LHCN-M2 (cell line): ENCODE measurements around the gene HFE. TPM values are rescaled to one million over a fixed set of nuclear protein-coding genes. Genes with fewer than 3 reads are reported as not detected.
"Not testable (repeated sequence)": the region's sequence is repeated elsewhere in the genome, so short reads cannot be mapped to it uniquely, and the experiment has no call there.

Experiments
- DNase-seq: peaks from one replicate; pipeline ENCODE4 v3.0.0-alpha.2; 2012; ENCODE audit warnings: low read depth
- total RNA-seq: library from RNA; depleted of rRNA; stranded (reverse); fragments of >200 nt; gene quantifications from 2 replicates; pipeline ENCODE4 v1.2.3, GENCODE V29; 2014

HFE gene
- total RNA-seq, 1 experiment from 2014 or later: 11.5 TPM

DNA sequence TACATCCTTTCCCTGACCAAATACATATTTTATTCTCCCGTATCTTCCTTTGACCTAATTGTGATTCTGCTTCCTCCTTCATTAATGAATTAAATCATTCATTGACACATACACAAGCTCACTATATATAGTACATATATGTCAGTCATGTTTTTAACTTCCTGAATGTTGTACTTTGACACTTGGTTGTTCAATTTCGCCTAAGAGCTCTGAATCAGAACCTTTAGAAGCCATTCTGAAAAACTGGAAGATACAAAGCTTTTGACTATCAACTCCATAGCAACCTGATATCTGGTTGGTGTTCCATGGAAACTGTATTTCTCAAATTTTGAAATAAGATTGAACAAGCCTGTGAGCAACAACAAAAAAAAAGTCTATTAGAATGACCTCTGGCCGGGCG is 27.3 kb upstream of the HFE start:
- DNase-seq: no peak

DNA sequence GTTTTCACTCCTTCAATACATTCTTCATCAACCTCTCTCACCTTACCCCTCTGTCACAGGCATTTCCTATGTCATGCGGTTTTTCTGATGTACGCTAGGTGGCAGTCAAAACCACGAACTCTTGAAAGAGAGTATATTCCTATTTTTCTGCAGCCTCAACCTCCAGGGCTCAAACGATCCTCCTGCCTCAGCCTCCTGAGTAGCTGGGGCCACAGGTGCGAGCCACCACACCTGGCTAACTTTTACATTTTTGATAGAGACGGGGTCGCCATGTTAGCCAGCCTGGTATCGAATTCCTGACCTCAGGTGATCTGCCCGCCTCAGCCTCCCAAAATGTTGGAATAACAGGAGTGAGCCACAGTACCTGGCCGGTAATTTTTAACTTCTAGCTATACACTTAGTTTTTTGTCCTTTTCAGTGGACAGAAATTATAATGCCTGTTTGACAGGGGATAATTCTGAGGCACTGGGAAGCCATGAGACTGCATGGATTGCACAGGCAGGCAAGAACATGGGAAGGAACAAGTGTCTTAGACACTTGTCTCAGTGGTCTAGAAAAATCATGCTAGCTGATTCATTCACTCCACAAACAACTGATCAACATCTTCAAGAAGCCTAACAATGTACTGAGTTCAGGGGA is 22.5 kb upstream of the HFE start:
- peak; percentile 48 for DNase-seq

DNA sequence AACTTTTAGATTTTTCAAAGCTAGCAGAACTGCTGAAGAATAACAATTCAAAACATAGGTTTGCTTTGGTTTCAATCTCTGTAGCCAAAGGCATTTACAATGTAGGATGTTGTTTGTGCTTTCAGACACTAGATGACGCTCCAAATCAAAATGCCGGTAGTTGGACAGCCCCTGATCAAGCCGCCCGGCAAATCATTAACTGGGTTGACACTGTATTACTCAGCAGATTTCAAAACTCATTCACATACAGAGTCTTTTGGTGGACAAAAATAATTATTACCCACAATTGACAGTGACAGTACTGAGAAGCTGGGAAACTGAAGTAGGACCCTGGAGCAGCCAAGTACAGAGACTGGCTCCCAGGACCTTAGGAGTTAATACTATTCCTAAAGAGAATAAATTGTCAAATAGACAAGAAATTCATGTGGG is 21.3 kb upstream of the HFE start:
- peak; percentile 81 for DNase-seq

DNA sequence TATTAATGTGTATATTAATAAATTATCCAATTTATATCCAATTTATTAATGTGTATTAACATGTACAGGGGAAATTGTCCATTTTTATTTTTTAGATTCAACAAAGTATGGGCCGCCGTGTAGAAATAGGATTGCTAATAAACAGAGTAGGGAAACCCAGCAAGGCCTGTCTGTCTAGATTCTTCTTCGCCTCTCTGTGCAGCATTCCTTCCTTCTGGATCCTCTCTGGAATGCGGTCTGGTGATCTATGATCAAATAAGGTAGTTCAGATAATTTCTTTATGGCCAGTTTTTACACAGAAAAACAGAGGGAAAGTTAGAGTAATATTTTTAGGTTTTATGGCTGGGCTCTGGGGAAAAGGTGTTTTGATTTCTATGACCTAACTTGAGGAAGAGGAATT is 19.9 kb upstream of the HFE start:
- DNase-seq: no peak

DNA sequence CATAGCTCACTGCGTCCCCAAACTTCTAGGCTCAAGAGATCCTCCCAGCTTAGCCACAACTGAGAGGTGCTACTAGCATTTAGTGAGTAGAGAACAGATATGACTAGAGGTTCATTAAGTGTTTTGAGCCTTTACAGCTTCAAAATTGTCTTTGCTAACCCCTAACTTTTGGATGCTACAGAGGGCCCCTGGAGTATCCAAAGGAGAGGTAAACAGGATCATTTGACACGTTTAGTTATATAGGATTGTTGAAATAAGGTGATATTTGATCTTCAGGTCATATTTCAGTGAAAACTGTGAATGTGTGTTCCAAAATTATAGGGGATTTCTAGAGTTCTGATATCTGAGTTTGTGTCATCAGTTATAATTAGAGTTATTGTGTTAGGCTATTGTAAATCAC is 19.2 kb upstream of the HFE start:
- no peak for DNase-seq

DNA sequence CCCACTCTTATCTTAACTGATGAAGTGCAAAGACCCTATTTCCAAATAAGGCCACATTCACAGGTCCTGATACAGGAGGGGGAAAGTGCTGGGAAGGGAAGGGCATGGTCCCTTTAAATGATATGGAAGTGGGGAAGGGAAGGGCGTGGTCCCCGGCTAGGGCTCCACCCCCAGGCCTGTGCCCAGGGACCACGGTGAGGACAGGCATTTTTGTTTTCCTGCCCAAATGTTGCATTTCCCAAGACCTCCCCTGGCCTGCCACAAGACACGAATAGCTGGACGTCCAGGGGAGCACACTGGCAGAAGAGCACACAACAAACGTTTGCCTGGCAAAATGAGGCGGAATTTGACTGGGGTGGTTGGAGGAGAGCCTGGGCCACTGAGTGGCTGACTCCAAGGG is 16.1 kb upstream of the HFE start:
- no peak for DNase-seq

DNA sequence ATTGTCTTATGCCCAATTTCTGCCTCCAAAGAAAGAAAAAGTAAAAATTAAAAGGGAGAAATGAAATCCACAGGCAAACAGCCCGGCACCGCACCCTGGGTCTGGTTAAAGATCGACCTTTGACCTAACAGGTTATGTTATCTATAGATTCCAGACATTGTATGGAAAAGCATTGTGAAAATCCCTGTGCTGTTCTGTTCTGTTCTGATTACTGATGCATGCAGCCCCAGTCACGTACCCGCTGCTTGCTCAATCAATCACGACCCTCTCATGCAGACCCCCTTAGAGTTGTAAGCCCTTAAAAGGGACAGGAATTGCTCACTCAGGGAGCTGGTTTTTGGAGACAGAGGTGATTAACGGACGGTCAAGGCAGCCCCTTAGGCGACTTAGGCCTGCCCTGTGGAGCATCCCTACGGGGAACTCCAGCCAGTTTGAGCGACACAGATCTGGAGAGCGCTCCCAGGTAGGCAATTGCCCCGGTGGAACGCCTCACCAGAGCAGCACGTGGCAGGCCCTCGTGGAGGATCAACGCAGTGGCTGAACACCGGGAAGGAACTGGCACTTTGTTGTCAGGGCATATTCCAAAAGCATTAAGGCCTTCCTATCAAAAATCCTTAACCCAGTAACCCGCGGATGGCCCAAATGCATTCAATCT is 12.0 kb upstream of the HFE start:
- no peak for DNase-seq

DNA sequence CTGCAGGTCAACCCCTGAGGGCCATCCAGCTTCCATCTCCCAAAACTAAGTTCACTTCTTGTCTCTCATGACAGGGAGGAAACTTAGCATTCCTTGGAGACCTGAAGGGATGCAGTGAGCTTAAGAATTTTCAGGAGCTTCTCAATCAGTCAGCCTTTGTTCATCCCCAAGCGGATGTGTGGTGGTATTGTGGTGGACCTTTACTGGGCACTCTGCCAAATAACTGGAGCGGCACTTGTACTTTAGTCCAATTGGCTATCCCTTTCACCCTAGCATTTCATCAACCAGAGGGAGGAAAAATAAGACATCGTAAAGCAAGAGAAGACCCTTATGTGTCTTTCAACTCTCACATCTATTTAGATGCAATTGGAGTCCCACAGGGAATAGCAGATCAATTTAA is 9.2 kb upstream of the HFE start:
- DNase-seq: not testable (repeated sequence)

DNA sequence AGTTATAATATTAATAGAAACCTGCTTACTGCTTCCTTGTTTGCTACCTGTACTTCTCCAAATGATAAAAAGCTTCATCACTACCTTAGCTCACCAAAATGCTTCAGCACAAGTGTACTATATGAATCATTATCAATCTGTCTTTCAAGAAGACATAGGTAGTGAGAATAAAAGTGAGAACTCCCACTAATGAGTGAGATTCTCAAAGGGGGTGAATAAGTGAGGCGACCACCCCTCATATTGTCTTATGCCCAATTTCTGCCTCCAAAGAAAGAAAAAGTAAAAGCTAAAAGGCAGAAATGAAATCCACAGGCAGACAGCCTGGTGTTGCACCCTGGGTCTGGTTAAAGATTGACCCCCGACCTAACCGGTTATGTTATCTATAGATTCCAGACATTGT is 6.1 kb upstream of the HFE start:
- not testable (repeated sequence) for DNase-seq

DNA sequence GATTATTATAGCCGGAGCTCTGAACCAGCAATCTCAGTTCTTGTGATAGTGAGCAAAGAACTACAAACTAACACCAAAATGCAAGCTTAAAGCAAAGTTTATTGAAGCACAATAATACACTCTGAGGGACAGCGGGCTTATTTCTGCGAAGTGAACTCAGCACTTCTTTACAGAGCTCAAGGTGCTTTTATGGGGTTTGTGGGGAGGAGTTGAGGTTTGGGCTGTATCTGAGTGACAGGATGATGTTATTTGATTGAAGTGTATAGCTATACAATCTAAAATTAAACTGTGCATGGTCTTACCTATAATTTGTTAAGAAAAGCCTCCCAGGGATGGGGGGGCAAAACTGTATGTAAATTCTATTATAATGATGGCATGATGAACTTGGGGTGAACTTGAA is 1.0 kb upstream of the HFE start:
- no peak for DNase-seq

DNA sequence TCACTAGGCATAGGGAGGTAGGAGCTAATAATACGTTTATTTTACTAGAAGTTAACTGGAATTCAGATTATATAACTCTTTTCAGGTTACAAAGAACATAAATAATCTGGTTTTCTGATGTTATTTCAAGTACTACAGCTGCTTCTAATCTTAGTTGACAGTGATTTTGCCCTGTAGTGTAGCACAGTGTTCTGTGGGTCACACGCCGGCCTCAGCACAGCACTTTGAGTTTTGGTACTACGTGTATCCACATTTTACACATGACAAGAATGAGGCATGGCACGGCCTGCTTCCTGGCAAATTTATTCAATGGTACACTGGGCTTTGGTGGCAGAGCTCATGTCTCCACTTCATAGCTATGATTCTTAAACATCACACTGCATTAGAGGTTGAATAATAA is 1.1 kb downstream of the HFE start:
- DNase-seq: peak; percentile 15

DNA sequence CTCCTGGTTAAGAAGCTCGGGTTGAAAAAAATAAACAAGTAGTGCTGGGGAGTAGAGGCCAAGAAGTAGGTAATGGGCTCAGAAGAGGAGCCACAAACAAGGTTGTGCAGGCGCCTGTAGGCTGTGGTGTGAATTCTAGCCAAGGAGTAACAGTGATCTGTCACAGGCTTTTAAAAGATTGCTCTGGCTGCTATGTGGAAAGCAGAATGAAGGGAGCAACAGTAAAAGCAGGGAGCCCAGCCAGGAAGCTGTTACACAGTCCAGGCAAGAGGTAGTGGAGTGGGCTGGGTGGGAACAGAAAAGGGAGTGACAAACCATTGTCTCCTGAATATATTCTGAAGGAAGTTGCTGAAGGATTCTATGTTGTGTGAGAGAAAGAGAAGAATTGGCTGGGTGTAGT is 2.0 kb downstream of the HFE start:
- DNase-seq: no peak

DNA sequence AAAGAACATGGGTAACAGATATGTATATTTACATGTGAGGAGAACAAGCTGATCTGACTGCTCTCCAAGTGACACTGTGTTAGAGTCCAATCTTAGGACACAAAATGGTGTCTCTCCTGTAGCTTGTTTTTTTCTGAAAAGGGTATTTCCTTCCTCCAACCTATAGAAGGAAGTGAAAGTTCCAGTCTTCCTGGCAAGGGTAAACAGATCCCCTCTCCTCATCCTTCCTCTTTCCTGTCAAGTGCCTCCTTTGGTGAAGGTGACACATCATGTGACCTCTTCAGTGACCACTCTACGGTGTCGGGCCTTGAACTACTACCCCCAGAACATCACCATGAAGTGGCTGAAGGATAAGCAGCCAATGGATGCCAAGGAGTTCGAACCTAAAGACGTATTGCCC is 5.2 kb downstream of the HFE start:
- DNase-seq: no peak

DNA sequence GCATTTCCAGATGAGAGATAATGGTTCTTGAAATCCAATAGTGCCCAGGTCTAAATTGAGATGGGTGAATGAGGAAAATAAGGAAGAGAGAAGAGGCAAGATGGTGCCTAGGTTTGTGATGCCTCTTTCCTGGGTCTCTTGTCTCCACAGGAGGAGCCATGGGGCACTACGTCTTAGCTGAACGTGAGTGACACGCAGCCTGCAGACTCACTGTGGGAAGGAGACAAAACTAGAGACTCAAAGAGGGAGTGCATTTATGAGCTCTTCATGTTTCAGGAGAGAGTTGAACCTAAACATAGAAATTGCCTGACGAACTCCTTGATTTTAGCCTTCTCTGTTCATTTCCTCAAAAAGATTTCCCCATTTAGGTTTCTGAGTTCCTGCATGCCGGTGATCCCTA is 6.8 kb downstream of the HFE start:
- no peak for DNase-seq

DNA sequence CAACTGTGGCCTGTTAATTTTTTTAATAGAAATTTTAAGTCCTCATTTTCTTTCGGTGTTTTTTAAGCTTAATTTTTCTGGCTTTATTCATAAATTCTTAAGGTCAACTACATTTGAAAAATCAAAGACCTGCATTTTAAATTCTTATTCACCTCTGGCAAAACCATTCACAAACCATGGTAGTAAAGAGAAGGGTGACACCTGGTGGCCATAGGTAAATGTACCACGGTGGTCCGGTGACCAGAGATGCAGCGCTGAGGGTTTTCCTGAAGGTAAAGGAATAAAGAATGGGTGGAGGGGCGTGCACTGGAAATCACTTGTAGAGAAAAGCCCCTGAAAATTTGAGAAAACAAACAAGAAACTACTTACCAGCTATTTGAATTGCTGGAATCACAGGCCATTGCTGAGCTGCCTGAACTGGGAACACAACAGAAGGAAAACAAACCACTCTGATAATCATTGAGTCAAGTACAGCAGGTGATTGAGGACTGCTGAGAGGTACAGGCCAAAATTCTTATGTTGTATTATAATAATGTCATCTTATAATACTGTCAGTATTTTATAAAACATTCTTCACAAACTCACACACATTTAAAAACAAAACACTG is 10.1 kb downstream of the HFE start:
- peak; percentile 51 for DNase-seq

DNA sequence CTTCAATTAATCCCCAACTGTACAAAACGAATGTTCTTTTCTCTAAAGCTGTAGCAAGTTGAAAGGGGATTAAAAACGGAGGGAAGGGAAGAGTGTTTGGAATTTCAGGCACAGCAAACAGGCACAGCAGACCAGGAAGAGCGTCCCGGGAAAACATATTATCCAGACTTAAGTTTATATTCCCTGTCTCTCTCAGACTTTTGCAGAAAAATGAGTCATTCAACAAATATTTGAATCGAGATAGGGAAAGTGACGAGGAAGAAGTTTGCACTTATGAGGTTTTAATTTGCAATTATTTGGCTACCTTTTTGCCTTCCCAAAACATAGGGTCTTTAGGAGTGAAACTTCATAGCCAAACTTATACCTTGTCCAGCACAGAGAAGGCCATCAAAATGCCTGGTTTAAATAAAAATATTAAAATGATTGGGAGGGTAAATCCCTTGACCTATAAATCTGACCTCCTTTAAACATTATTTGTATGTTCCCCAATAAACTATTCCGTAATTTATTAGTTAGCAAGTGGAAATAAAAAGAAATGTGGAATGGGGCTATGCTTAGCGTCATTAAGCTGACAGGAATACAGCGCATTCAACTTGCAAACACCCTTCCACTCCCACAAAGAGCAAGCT is 16.0 kb downstream of the HFE start:
- DNase-seq: peak; percentile 61

DNA sequence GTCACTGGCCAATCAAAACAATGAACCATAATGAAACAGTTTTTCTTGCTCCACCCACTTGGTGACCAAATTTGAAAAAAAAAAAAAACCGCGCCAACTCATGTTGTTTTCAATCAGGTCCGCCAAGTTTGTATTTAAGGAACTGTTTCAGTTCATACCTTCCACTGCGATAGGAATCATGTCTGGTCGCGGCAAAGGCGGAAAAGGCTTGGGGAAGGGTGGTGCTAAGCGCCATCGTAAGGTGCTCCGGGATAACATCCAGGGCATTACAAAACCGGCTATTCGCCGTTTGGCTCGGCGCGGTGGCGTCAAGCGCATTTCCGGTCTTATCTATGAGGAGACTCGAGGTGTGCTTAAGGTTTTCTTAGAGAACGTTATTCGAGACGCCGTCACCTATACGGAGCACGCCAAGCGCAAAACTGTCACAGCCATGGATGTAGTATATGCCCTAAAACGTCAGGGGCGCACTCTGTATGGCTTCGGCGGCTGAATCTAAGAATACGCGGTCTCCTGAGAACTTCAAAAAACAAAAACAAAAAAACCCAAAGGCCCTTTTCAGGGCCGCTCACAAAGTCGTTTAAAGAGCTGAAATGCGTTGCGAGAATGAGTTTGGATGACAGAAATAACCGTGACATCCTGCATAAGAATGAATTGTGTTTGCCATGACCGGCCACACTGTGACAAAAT is 16.7 kb downstream of the HFE start:
- DNase-seq: peak; percentile 97

DNA sequence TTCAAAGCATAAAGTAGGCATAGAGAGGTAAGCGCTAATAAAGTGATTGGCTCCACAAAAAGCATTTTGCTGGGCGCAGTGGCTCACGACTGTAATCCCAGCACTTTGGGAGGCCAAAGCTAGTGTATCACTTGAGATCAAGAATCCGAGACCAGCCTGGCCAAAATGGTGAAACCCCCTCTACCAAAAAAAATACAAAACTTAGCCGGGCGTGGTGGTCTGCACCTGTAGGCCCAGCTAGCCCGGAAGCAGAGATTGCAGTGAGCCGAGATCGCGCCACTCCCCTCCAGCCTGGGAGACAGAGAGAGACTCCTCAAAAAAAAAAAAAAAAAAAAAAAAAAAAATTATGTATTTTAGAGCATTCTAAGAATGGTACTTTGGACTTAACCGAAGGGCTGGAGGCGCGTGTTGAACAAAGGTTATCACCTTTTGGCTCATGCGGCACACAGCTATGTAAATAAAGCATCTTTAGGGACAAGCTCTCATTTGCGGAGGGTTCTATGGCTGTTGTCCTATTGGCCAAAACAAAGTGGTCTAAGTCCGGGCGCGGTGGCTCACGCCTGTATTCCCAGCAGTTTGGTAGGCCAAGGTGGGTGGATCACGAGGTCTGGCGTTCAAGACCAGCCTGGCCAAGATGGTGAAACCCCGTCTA is 17.4 kb downstream of the HFE start:
- DNase-seq: no peak

DNA sequence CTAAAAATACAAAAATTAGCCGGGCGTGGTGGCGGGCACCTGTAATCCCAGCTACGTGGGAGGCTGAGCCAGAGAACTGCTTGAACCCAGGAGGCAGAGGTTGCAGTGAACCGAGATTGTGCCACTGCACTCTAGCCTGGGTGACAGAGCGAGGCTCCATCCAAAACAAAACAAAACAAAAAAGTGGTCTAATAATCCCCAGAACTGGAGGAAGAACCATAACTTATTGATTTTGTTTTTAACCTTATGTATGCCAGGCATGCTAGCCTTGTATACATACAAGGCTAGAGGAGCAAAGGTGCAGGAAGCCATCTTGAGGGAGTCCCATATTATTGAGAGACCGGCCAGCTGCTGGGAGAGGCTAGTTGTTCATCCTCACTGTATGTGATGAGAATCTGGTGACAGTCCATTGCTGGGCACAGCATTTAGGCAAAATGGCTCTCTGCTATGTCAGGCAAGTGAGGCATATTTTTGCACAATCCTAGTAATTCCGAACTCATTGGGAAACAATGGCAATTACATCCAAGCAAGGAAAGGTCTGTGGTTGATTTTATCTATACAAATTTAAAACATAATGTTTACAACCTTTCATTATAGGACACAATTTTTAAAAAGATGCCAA is 18.0 kb downstream of the HFE start:
- no peak for DNase-seq

DNA sequence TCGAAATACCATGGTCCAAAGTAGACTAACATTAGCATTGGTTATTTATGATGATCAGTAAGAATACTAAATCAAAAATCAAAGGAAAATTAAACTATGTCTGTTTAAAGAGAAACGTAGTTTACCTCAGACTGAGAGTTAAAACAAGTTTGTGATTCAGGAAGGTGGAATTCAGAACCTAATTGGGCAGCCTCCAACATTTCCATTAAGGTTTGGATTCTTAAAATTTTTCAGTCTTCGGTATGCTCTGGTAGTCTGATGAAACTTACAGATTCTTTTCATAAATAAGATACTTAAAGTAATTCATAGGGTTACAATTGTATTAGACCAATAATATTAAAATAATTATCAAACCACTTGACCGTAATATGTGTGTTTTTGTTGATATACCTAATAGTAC is 18.6 kb downstream of the HFE start:
- DNase-seq: no peak

DNA sequence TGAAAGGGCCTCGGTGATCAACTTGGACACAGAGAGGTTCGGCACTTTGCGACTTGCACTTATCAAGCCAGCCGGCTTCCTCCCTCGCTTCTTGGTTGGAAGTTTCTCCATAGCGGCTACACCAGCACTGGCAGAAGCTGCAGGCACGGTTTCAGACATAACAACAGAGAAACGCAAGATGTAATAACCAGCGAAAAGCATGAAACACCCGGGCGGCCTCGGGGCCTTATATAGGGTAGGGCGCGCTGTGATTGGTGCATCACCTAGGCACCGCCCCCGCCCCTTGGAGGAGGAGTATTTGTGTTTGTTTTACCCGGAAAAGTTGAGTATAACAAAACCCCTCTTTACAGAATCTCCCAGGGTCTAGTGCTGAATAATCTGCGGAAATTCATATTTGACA is 20.7 kb downstream of the HFE start:
- DNase-seq: no peak
